RPMI8226 (cell line): ENCODE measurements around the gene MYO5B.

ENCODE experiments used
- DNase-seq: peaks from one replicate; pipeline ENCODE4 v3.0.0-alpha.2; 2015

MYO5B gene

GRCh38 chr18:50061876-50062517 lies 132.9 kb downstream of the MYO5B start:
- no peak for DNase-seq

GRCh38 chr18:50060822-50061221 lies 134.1 kb downstream of the MYO5B start:
- DNase-seq = no peak

DNA sequence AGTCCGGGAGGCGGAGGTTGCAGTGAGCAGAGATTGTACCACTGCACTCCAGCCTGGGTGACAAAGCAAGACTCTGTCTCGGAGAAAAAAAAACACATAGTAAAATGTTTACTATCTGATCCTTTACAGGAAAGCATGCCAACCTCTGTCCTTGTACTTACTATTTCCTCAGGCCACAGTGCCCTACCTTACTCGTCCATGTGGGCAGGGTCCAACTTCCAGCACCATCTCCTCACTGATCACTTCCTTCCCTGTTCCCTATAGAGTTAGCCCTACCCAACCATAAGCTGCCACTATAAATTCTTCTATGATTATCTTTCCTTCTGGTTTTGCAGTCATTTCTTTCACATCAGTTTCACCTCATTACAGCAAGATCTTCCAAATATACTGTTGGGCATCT lies 136.2 kb downstream of the MYO5B start:
- DNase-seq = no peak

DNA sequence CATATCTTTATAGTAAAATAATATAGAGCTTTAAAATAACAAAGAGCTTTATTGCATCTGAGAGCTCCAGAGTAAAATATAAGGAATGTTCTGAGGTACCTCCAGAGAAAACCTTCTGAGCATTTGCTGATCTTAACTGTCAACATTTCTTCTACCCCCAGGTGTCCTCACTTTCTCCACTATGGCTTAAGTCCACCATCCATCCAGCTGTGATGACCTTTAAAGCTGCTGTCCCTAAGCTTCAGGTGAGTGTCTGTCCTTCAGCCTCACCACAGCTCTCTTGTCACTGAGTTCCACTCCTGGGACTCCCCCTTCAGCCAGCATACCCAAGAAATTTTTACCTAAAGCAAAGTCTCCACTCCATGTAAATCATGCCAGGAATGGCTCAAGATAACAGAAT lies 137.9 kb downstream of the MYO5B start:
- DNase-seq = no peak

GRCh38 chr18:50056185-50056584 lies 138.8 kb downstream of the MYO5B start:
- no peak for DNase-seq

- no peak for DNase-seq
Measured at GRCh38 chr18:50055488-50055887, 139.5 kb downstream of the MYO5B start.

DNA sequence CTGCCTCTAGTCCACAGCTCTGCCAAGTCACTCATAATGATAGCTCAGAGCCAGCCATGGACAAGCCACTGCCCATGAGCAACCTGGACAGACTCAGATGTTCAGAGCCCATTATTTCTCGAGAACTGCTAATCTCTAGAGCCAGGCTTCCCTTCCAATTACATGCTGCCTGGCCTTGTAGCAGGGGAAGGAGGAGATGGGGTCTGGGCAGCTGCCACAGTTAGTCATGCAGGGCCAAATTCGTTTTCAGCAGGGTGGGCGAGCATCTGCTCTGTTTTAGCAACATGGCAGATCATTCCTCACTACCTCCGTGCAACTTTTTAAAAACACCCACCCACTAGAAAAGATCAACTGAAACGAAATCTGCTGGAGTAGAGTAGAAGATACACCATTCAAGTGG lies 141.8 kb downstream of the MYO5B start:
- no peak for DNase-seq

DNA sequence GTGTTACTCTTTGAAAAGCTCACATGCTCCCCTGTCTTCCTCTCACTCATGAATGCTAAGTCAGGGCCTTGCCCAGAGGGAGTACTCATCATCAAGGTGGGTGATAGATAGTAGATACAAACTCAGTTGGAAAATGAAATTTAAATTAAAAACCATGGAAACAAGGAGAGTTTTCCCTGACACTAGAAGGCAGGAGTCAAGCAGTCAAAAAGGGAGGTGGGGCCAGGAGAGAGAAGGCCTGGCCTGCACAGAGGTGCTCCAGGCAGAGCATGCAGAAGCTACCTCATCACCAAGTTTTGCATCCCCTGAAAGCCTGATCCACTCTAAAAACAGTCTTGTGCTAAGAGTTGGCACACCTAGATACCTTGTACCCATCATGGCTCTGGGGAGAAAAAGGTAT lies 143.7 kb downstream of the MYO5B start:
- no peak for DNase-seq

- DNase-seq = no peak
Measured at GRCh38 chr18:50045126-50045525, 149.8 kb downstream of the MYO5B start.

GRCh38 chr18:50044402-50044801 lies 150.5 kb downstream of the MYO5B start:
- no peak for DNase-seq

DNA sequence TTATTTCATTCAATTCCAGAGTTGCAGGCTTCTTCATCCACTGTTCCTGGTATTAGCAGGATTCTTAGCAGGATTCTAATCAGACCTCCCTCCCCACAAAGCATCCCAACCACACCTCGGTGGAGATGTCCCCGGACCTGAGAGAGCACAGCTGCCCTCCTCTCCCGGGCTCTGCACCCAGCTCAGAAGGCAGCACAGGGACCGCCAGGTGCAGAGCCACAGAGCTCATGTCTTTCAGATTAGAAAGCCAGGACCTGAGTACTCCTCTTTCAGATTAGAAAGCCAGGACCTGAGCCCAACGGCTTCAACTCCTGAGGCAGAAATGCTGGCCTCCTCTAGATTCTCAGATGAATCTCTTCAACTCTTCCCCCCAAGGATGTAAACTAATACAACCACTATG lies 152.3 kb downstream of the MYO5B start:
- no peak for DNase-seq

DNA sequence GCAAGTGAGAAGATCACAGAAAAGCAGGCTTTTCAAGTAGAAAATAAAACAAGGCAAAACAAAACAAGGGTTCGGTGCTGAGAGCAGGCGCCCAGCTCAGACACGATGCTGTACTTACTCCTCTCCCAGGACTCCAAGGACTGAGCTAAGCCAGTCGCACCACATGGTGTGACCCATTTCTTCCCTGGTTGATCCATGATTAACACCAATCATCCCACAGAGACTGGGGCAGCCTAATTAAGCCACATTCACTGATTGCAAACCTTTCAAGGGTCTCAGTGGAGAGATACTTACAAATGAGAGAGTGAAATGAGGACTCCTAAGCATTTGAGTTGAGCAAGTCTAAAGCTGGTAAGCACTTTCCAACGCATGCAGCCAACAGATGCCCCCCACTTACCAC lies 155.2 kb downstream of the MYO5B start:
- DNase-seq = no peak

- DNase-seq = no peak
Measured at GRCh38 chr18:50038448-50038847, 156.5 kb downstream of the MYO5B start.

DNA sequence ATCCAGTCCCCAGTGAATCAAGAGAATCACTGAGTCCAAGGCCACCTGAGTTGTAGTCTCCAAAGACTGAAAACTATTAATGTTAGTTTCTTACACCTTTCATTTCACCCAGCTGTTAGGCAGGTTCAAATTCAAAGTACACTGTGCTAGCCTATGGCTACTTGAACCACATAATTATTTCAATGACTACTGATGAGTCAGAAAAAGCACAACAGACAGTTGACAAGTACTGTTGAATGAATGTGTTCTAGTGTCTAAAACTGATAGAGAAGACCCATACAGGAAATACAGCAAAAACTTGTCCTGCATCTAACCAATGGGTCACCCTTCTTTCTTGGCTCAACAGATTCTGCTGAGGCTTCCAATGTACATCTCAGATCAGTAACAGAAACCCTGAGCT lies 160.9 kb downstream of the MYO5B start:
- DNase-seq = no peak

- no peak for DNase-seq
Measured at GRCh38 chr18:50033004-50033403, 161.9 kb downstream of the MYO5B start.

DNA sequence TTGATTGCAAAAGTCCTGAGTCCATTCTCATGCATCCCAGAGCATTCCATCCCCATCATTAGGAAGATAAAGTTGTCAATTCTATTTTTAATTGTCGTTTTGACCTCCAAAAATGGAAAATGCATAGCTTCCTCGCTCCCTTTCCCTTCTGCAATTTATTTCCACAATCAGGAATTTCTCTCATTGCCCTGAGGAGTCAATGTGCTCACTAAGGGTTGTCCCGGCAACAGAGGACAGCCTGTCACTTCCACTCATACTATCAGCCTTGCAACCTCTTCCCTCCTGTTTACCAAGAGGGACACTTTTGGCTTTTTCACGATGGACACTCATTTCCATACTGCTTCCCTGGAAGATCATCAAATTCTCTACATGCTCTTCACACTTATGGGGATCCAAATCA lies 164.8 kb downstream of the MYO5B start:
- DNase-seq = no peak

DNA sequence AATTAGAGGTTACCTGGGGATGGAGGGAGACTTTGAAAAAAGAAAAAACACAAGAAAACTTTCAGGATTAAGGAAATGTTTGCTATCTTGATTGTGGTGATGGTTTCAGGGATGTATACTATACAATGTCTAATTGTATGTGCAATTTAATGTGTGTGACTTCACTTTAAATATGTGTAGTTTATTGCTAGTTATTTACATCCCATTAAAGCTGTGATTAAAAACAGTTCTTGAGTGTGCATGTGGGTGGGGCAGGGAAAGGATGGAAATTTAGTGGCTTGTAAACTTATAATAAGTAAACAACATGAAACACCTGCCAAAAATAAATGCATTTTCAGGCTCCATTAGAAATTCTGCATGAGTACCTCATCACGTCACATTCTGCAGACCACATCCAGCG lies 167.0 kb downstream of the MYO5B start:
- DNase-seq = no peak

DNA sequence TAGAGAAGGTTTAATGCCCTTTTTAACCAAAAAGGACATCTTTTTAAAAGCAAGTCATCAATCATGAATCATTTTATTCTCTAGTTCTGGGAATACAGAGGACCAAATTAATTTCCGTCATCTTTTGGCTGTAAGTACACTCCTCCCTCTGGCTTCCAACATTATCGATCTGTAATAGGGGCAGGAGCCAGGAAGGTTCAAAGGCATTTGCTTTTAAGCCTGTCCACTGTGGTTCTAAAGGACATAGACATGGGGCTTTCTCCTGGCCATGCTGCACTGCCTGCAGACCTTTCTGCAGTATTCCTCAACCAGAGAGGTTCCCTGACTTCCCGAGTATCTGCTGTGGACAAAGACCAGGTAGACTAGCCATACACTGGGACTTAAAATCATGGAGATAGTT lies 170.5 kb downstream of the MYO5B start:
- DNase-seq = no peak

GRCh38 chr18:50022985-50023384 lies 172.0 kb downstream of the MYO5B start:
- DNase-seq = no peak

DNA sequence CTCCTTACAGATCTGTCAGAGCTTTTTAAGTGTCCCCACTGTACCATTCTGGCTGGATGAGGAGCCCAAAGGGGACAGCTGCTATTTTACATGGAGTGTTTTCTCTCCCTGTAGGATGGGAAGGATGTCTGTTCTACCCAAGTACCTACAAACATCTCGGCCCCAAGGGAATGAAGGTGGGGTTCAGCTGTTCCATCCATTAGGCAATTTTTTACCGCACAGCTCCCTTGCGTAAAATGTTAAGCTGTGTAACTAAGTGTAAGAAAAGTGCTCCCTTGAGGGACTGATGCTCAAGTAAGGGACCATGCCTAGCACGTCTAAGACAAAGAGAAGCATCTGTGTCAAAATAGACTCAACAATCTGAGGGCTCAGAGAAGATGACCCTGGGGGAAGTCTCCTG lies 180.3 kb downstream of the MYO5B start:
- DNase-seq = no peak

DNA sequence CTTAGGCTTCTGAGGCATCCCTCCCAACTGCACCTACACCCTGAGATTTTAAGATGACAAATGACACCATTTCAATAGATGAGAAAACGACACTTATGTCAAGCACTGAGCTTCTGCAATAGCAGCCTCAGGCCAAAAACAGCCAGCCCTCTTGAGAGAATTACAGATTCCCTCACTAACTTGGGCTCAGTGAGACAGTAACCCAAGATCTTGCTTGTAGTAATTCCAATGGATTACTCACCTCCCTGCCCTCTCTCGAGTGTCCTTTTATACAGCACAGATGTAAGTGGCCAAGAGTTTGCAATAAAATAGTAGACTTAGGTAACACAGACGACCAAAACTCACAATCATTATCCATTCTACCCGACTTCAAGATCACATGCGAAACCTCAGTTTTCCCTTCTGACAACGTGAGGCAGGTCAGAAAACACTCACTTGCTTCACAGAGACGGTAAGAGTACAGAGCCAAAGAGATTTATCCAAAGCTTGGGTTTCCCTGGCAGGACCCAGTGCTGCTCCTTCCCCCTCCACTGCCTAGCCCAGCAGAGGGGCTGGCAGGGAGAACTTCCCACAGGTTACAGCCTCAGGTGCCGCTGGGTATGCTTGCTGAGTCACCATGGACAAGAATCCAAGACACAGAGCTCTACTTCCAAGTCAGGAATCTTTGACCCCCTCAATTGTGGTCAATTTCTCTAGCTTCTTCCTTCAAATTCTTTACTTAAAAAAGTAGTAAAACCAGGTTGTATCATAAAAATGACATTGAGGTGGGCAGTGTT lies 181.4 kb downstream of the MYO5B start:
- DNase-seq = no peak

- DNase-seq = no peak
Measured at GRCh38 chr18:50011813-50012435, 183.0 kb downstream of the MYO5B start.

DNA sequence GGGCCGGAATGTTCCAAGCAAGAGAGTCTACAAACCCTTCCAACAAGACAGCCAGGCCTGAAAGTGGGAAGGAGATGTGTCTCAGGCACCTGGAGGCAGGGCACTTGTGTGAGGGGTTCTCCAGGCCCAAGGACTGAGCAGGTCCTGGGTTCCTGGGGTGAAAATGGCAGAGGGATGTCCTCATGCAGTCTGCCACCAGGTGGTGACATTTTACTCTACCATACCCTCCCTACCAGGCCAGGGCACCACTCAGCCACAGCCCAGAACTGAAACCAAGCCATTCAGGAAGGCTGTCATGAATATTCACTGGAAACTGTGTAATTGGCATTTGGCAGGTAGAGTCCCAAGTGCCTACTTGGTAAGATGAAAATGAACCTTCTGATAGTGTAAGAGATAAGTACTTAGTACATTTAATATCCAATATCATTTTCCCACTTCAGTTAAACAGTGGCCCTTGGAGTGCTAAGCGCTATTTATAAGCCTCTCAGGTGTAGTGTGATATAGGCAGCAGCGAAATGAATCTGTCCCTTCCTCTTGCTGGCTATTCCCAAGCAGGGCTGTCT lies 185.1 kb downstream of the MYO5B start:
- DNase-seq = peak; percentile 78

DNA sequence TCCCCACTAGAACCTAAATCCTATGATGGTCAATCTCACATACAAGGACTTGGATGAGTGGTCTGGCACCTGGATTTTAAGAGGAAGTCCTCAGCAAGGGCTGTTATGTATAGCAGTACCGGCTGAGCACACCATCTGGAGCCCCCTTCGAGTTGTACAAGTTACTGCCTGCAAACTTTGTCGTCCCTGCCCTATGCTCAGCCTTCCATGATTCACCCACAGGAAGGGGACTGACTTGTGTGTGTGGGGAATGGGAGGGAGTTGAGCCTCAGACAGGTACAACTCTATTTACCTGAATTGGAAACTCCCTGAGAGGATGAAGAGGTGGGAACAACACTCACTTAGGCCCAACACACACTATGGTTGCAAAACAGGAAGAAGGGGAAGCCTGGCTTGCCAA lies 186.6 kb downstream of the MYO5B start:
- DNase-seq = no peak
